Endothelial cell (in vitro differentiated cells): ENCODE data around the gene TMEM154. TPM values are rescaled to one million over a fixed set of nuclear protein-coding genes. Genes with fewer than 3 reads are reported as not detected.

ENCODE experiments used
- DNase-seq: peaks from one replicate; pipeline ENCODE4 v3.0.0; 2021; ENCODE audit warnings: low spot score
- H3K27ac Mint-ChIP-seq: one replicate; pipeline ENCODE4 v1.8.0; 2021; ENCODE audit warnings: mixed read lengths, inconsistent platforms; ENCODE audit not compliant: unreplicated experiment
- H3K27me3 Mint-ChIP-seq: one replicate; pipeline ENCODE4 v1.8.0; 2021; ENCODE audit warnings: mild to moderate bottlenecking, moderate library complexity, mixed read lengths, inconsistent platforms; ENCODE audit not compliant: unreplicated experiment
- H3K36me3 Mint-ChIP-seq: one replicate; pipeline ENCODE4 v1.8.0; 2021; ENCODE audit warnings: mild to moderate bottlenecking, low read depth, mixed read lengths, inconsistent platforms; ENCODE audit not compliant: unreplicated experiment
- H3K4me1 Mint-ChIP-seq: one replicate; pipeline ENCODE4 v1.8.0; 2021; ENCODE audit warnings: mild to moderate bottlenecking, mixed read lengths, inconsistent platforms; ENCODE audit not compliant: unreplicated experiment
- H3K4me3 Mint-ChIP-seq: one replicate; pipeline ENCODE4 v1.8.0; 2021; ENCODE audit warnings: mild to moderate bottlenecking, mixed read lengths, inconsistent platforms; ENCODE audit not compliant: unreplicated experiment
- H3K9me3 Mint-ChIP-seq: one replicate; pipeline ENCODE4 v1.8.0; 2021; ENCODE audit warnings: mixed read lengths, inconsistent platforms; ENCODE audit not compliant: unreplicated experiment
- CTCF ChIP-seq: fragments of 200-600 bp; sonication (generic); IDR thresholded peaks from one replicate; pipeline ENCODE4 v1.5.0; 2021; ENCODE audit warnings: antibody characterized with exemption; ENCODE audit not compliant: unreplicated experiment
- total RNA-seq: library from RNA; stranded (reverse); fragmentation: NEBNext Ultra II Directional; extraction: Animal tissue kit (Norgen Biotek cat#: 25700); gene quantifications from one replicate; pipeline ENCODE4 v1.2.1, GENCODE V29; 2021; ENCODE audit not compliant: unreplicated experiment

TMEM154 gene
- total RNA-seq, 1 donor from 2014 or later = 6.7 TPM

DNA sequence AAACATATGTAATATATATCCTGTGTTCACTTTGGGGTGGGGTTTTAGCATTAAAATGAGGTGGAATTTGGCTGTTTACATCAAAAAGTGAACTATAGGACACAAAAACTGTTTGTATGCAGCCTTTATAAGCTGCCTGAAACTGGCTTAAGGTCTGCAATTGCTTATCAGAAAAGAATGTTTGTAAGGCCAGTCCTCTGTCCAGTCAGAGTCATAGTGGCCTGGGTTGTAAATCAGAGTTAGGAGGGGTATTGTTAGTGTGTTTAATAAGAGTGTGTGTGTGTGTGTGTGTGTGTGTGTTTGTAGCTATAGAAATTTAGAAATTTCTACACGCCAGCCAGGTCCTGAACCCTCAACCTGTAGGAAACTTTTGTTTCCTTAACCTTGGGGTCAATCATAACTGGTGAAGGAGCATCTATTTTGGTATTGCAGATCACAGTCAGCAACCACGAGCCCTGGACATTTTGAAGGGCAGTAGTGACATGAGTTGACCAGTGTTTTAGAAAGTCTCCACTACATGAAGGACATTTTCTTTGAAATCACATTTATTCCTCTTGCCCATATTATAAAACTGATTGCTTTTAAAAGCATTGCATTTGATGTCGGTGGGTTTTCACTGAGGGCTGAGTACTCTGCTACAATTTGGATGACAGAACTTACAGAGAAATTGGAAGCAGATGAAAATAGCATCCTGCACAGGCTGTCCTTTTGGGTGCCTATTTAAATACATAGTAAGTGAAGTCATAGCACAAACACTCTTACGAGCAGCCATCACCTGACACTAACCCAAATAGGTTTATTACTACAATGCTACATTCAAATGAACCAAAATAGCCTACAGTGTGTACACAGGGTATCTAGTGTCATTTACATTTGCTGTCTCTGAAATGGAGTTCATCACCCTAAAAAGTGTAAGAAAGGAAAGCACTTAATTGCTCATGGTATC is 11.2 kb upstream of the TMEM154 start:
- H3K36me3 Mint-ChIP-seq = no peaks in the 10 kb centered on the region
- no peak for DNase-seq
- no peaks in the 10 kb centered on the region for H3K4me1 Mint-ChIP-seq
- H3K4me3 Mint-ChIP-seq = no peak overlapping the region
- peaks cover 5% of the 10 kb centered on the region for H3K27me3 Mint-ChIP-seq
- H3K27ac Mint-ChIP-seq = no peak overlapping the region
- TF ChIP-seq CTCF = no peak
- no peaks in the 10 kb centered on the region for H3K9me3 Mint-ChIP-seq

GRCh38 chr4:152689615-152690501 is 10.1 kb upstream of the TMEM154 start:
- Mint-ChIP-seq H3K4me1 (no peaks in the 10 kb centered on the region), H3K27ac (no peak overlapping the region), H3K36me3 (no peaks in the 10 kb centered on the region), H3K27me3 (peaks cover 5% of the 10 kb centered on the region), H3K9me3 (no peaks in the 10 kb centered on the region), H3K4me3 (no peak overlapping the region)
- DNase-seq = no peak
- no peak for TF ChIP-seq CTCF

DNA sequence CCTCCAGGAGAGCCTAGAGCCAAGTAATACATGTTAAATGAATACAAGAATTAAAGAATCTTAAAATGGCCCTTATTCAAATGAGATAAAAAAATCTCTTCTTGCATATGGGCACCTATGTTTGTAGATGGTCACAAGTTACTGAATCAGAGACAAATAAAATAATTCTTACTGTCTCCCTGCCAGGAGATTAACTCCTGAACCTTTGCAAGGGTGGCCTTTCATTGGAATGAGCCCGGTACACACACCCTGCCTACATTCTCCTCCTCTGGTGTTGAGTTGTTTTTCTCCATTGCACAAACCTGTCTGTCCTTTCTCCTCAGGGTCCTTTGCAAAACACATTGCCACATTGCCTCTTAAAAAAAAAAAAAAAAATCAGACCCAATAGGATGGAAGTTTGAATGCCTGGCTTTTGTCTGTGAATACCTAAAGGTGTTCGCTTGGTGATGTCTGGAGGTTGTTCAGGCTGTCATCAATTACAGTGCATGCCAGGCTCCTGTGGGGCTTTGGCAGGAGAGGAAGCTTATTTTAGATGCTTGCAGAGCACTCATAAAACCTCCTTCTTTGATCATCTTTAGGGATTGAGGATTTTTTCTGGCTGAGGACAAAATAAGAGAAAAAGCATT is 8.3 kb upstream of the TMEM154 start:
- H3K9me3 Mint-ChIP-seq = no peaks in the 10 kb centered on the region
- H3K36me3 Mint-ChIP-seq = no peaks in the 10 kb centered on the region
- H3K4me3 Mint-ChIP-seq = no peak overlapping the region
- H3K27ac Mint-ChIP-seq = no peak overlapping the region
- peaks cover 9% of the 10 kb centered on the region for H3K27me3 Mint-ChIP-seq
- H3K4me1 Mint-ChIP-seq = peaks cover 3% of the 10 kb centered on the region
- TF ChIP-seq CTCF = no peak
- no peak for DNase-seq

GRCh38 chr4:152686452-152687013 is 6.7 kb upstream of the TMEM154 start:
- Mint-ChIP-seq H3K27ac (no peak overlapping the region), H3K4me3 (no peak overlapping the region), H3K36me3 (no peaks in the 10 kb centered on the region), H3K27me3 (peaks cover 9% of the 10 kb centered on the region), H3K4me1 (peaks cover 3% of the 10 kb centered on the region), H3K9me3 (no peaks in the 10 kb centered on the region)
- DNase-seq = no peak
- no peak for TF ChIP-seq CTCF
